Measurements from ENCODE around the gene EQTN.

GRCh38 chr9:27328483-27328882, 31.5 kb upstream of the EQTN start:
- TF ChIP-seq EP300 (IDR thresholded peaks at IDR 0.05) (no peak), CTCF (IDR thresholded peaks at IDR 0.05) (no peak), POLR2AphosphoS5 (IDR thresholded peaks at IDR 0.05) (no peak), POLR2A (IDR thresholded peaks at IDR 0.05) (no peak)
